ENCODE data around the gene TOMM34.
A peak's percentile ranks its signal among the peaks of the same experiment; 100 is the strongest.

The TOMM34 gene, protein sequence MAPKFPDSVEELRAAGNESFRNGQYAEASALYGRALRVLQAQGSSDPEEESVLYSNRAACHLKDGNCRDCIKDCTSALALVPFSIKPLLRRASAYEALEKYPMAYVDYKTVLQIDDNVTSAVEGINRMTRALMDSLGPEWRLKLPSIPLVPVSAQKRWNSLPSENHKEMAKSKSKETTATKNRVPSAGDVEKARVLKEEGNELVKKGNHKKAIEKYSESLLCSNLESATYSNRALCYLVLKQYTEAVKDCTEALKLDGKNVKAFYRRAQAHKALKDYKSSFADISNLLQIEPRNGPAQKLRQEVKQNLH

DNA sequence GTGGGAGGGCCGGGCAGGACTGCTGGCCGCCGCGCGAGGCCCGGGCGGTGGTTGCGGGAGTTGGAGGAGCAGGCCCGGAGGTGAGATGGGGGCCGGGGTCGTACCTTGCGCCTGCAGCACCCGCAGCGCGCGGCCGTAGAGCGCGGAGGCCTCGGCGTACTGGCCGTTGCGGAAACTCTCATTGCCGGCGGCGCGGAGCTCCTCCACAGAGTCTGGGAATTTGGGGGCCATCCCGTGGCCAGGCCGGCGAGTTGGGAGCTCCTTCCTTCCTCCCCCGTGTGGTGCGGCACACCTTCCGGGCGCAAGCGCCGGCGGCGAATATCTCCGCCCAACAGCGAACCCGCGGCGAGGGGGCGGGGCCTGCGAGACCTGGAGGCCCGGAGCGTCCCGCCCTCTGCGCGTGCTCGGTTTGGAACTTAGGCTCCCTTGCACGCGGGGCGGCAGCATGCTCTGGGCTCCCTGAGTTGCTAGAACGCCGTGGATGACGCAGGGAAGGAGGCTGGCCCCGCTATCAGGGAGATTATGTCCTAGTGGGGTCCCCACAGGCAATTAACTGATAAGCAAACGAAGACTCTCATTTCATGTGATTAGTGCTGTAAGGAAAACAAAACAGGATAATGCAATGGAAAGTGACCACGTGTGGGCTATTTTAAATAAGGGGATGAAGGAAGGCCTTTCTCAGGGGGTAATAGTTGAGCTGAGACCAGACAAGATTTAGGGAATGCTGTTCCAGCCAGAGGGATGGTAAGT lies at the start of gene TOMM34:
TSS of gene TOMM34 (minus strand) at position 295 of the 750 bp plus-strand sequence. CDS start at position 231, 64 bp downstream.
- TF ChIP-seq, protein P1, sequence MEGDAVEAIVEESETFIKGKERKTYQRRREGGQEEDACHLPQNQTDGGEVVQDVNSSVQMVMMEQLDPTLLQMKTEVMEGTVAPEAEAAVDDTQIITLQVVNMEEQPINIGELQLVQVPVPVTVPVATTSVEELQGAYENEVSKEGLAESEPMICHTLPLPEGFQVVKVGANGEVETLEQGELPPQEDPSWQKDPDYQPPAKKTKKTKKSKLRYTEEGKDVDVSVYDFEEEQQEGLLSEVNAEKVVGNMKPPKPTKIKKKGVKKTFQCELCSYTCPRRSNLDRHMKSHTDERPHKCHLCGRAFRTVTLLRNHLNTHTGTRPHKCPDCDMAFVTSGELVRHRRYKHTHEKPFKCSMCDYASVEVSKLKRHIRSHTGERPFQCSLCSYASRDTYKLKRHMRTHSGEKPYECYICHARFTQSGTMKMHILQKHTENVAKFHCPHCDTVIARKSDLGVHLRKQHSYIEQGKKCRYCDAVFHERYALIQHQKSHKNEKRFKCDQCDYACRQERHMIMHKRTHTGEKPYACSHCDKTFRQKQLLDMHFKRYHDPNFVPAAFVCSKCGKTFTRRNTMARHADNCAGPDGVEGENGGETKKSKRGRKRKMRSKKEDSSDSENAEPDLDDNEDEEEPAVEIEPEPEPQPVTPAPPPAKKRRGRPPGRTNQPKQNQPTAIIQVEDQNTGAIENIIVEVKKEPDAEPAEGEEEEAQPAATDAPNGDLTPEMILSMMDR (IDR thresholded peaks at IDR 0.05; ENCODE audit: control insufficient read depth, extremely low read depth, insufficient read depth): no peak
- H3K4me3 ChIP-seq (ENCODE audit: low read depth, low read length): peak within 1 kb of the TSS; percentile 79
- DNase-seq (ENCODE audit: low read depth): peak; percentile 65

DNA sequence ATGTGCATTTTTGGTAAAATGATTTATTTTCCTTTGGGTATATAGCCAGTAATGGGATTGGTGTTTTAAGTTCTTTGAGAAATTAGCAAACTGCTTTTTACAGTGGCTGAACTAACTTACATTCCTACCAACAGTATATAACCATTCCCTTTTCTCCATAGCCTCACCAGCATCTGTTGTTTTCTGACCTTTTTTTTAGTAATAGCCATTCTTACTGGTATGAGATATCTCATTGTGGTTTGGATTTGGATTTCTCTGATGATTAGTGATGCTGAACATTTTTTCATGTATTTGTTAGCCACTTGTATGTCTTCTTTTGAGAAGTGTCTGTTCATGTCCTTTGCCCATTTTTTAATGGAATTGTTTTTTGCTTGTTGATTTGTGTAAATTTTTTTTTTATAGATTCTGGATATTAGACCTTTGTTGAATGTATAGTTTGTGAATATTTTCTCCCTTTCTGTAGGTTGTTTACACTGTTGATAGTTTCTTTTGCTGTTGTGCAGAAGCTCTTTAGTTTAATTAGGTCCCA lies 48.4 kb upstream of the TOMM34 start:
- TF ChIP-seq, protein P1 (IDR thresholded peaks at IDR 0.05; ENCODE audit: control insufficient read depth, extremely low read depth, insufficient read depth): no peak
- DNase-seq (ENCODE audit: low read depth): no peak
- no peak overlapping the region for H3K4me3 ChIP-seq (ENCODE audit: low read depth, low read length)

DNA sequence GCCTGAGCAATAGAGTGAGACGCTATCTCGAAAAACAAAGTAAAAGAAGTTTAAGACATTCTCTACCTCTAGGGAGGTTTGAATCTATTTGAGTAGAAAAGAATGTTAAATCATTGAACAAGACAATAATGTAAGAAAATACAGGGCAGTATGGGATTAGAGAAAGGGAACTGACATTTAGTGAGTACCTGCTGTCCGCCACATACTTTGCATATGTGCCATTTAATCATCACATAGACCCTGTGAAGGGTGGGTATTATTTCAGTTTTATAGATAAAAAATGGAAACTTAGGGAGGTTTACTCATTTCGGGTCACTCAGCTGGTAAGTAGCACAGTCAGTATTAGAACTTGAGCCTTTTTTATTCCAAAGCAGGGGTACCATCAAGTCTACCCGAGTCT lies 37.5 kb upstream of the TOMM34 start:
- H3K4me3 ChIP-seq (ENCODE audit: low read depth, low read length): no peak overlapping the region
- TF ChIP-seq, protein P1 (IDR thresholded peaks at IDR 0.05; ENCODE audit: control insufficient read depth, extremely low read depth, insufficient read depth): no peak
- DNase-seq (ENCODE audit: low read depth): no peak

DNA sequence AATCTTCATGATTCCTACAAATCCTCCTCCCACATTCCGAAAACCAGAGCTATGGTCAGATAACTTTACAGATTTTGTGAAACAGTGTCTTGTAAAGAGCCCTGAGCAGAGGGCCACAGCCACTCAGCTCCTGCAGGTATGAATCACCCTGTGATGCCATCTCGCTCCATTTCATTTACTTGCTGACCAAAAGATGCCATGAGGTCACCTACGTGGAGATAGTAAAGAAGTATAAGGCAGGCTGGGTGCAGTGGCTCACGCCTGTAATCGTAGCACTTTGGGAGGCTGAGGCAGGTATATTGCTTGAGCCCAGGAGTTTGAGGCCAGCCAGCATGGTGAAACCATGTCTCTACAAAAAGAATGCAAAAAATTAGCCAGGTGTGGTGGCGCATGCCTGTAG lies 37.0 kb upstream of the TOMM34 start:
- DNase-seq (ENCODE audit: low read depth): no peak
- no peak overlapping the region for H3K4me3 ChIP-seq (ENCODE audit: low read depth, low read length)
- TF ChIP-seq, protein P1 (IDR thresholded peaks at IDR 0.05; ENCODE audit: control insufficient read depth, extremely low read depth, insufficient read depth): no peak

DNA sequence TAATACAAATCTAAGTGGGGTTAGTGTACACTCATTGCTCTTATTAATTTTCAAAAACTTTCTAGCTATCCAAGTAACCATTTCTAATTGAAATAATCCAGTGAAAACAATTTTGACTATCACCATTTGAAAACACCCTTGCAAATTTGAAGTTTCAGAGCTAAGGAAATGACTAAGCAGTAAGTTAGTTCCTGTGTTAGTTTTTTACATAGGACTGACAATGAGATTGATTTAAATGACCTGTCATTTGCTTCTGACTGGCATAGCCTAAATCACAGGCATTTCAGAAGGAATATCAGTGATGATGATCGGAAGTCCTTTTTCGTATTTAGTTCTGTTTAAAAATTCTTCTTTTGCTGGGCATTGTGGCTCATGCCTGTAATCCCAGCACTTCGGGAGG lies 33.1 kb upstream of the TOMM34 start:
- TF ChIP-seq, protein P1 (IDR thresholded peaks at IDR 0.05; ENCODE audit: control insufficient read depth, extremely low read depth, insufficient read depth): no peak
- DNase-seq (ENCODE audit: low read depth): no peak
- H3K4me3 ChIP-seq (ENCODE audit: low read depth, low read length): no peak overlapping the region

DNA sequence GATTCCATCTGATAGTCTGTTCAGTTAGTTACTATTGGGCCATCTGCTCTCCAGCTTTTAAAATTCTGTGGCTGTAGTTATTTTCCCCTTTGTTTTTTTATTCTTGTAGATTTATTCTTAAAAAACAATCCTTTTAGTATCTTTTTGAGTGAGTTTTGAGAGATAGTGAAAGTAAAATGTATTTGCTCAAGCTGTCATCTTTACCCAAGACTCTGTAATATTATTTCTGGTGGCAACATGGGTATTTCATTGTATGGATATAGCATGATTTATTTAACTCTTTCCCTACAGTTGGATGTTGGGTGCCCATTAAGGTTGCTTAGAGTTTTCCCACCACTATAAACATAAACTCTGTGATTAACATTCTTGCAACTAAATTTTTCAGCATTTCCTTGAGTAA lies 30.8 kb upstream of the TOMM34 start:
- TF ChIP-seq, protein P1 (IDR thresholded peaks at IDR 0.05; ENCODE audit: control insufficient read depth, extremely low read depth, insufficient read depth): no peak
- no peak for DNase-seq (ENCODE audit: low read depth)
- H3K4me3 ChIP-seq (ENCODE audit: low read depth, low read length): no peak overlapping the region

Data from LNCaP clone FGC (cell line).